HG02870 (cell line): ENCODE data around the gene SMIM12.
"Not testable (repeated sequence)": the region's sequence is repeated elsewhere in the genome, so short reads cannot be mapped to it uniquely, and the experiment has no call there.

Source experiments
- ATAC-seq: cut with Tn5 transposase; IDR thresholded peaks from one replicate; pipeline ENCODE4 v1.9.1; 2021; ENCODE audit warnings: mild to moderate bottlenecking, moderate library complexity; ENCODE audit not compliant: unreplicated experiment

The SMIM12 gene

DNA sequence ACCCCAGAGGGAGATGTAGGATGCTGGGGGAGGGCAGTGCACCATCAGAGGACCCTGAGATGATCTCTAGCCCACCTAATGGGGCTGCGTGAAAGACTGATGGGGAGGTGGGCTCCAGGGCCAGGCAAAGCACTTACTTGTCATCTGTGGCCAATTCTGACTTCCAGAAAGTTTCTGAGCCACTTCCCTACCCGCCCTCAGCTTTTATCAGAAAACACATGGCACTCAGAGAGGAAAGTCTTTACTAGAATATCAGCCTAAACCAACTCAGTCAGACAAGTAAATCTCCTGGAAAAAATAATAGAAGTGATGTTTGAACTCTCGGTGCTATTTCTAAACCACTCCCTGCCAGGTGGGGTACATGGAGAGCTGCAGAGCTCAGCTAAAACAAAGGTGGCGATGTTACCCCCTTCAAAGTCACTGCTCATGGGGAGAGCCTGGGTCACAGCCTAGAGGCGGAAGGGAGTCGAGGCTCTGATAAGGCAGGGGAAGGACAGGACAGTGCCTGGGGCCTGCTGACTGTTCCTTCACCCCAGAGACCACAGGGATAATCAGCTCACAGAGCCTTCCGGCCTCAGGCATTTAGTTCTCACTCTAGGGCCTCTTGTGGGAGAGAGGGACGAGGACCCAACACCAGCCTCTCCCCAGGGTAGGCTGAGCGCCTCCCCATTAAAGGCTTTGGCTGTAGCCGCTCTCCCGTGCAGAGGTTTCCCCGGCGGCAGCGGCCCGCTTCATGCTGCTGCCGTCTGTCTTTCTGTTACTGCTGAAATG lies 14.2 kb downstream of the SMIM12 start:
- no peak for ATAC-seq

DNA sequence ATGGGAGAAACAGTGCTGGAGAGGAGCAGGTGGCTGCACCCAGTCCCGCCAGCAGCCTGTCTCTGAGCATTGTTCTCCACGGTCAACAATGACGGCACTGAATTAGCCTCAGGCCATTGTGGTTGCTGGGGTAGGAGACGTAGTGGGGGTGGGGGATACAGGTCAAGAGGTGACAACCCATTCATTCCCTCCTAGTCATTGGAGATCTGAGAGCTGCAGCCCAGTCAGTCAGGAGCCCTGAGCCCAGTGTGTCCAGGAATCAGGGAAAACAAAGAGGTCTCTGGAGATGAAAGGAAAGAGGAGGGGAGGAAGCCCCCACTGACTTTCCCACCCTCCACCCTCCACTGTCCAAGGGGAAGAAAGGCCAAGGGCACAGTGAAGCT lies 15.3 kb downstream of the SMIM12 start:
- ATAC-seq, result no peak

DNA sequence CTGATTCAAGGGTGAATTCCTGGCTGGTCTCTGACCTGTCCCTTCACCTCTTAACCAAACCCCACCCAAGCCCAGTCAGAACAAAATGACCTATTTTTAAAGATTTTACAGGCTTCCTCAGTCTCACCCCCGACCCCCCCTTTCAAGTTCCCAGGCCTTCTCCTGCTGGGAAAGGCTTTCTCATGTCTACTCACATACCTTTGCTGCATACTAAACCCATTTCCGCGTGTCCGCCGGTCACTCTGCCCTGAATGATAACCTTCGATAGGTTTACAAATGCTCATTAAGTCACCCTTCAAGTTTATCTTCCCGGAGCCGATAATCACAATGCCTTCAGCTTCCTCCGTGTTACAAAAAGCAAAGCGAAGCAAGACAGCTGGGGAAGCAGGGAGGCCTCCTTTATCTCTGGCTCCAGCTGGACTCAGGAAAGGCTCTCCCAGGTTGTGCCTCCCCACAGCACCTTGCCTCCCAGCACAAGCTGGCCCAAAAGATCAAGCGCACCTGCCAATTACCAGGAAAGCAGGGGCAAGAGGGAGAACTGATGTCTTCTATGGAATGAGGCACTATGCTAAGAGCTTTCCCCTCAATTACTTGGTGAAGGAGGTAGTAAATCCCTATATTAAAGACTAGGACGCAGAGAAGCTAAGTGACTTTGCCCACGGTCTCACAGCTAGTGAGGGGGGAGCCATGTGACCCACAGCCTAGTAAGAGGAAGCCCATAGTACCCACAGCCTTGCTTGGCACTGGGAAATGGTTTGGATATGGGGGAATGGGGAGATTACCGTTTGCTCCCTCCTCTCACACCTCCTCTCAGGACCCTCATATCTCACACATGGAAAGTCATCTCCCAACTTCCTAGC lies 15.9 kb downstream of the SMIM12 start:
- ATAC-seq, result no peak

DNA sequence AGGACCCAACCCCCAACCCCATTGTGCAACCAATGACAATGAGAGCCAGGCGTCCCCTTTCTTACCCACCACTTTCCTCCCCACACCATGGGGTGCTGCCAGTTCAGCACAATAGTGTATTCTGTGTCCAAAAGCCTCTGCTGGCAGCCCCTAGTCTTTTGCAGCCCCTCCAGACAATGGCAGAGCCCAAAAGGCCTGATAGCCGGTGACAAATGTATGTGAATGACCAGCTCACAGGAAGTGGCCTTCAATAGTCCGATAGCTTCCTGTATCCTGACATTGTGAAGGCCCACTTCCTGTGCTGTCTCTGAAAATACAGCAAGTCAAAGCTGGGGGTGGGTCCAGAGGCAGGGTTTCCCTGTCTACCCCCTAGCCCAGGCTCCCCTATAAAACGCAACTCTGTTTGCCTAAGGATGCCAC lies 16.6 kb downstream of the SMIM12 start:
- ATAC-seq, result no peak

DNA sequence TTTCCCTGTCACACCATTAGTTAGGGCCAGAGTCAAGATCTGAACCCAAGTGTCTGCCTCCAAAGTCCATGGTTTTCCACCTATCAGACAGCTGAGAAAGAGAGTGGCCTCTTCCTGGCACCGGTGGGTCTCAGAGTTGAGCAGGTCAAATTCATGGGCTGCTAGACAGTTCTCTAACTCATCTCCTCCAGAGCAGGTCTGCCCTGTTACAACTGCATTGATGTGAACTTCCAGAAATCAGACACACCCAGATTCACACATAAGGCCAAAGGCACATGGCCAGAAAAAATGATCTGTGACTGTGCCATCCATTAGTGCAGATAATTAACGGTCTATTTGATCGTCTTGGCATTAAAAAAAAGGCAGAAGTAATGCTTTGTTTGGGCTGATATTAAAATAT lies 17.5 kb downstream of the SMIM12 start:
- no peak for ATAC-seq

DNA sequence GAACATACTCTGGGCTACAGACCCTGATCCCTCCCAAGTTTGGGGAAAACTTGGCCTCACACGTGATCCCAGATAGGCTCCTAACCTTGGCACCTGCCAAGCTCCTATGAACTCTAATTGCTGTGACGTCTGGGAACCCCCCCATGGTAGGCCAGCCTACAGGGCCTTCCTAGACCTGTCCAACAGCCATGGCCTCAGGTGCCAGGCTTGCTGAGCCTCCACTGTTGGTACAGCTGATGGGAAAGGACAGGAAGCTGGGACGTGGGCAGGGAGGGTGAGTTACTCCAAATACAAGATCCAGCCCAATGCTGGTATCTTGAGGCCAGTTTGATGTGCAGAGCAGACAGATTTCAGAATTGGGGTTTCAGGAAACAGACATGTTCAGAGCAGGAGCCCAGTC lies 19.1 kb downstream of the SMIM12 start:
- ATAC-seq, result no peak

DNA sequence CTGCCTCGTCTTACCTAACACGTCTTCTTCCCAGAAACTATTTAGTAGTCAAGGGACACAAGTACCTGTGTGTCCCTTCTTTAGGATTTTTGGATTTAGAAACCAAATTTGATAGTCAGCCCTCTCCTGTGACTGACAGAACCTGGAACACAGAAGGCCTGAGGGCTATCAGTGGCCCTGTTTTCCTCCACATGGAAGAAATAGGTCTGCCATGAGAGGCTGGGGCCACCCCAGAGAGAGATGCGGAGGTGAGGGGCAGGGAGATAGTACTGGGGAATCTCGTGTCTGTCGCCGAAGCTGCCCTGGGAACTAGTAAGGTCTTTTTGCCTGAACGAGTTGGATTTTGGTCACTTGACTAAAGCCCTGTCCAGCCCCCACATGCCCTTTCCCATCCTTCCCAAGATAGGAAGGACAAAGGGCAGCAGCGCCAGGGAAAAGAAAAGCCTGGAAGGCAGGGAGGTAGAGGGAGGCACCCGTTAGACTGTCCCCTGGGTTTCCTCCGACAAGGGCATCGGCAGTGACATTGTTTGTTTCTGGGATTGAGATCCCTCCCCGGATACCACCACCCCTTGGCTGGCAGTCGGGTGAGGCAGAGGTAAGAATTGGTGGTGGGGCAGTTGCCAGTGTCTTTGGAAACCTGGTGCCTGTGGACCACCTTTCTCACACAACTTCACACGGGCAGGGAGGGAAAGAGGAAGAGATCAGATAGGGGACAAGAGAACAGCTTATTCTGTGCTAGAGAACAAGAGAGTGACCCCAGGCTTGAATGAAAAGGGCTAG lies 19.8 kb downstream of the SMIM12 start:
- no peak for ATAC-seq

DNA sequence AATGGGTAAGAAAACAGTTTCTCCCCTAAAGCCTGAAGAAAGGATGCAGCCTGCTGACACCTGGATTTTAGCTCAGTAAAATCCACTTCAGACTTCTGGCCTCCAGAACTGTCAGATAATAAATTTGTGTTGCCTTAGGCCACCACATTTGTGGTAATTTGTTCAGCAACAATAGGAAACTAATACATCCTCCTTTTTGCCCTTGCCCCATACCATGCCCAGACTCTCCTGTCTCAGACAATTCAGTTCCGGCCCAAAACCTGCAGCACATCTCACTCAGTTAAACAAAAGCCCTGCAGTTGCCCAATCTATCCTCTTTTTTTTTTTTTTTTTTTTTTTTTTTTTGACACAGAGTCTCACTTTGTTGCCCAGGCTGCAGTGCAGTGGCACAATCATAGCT lies 25.8 kb downstream of the SMIM12 start:
- ATAC-seq, result no peak

DNA sequence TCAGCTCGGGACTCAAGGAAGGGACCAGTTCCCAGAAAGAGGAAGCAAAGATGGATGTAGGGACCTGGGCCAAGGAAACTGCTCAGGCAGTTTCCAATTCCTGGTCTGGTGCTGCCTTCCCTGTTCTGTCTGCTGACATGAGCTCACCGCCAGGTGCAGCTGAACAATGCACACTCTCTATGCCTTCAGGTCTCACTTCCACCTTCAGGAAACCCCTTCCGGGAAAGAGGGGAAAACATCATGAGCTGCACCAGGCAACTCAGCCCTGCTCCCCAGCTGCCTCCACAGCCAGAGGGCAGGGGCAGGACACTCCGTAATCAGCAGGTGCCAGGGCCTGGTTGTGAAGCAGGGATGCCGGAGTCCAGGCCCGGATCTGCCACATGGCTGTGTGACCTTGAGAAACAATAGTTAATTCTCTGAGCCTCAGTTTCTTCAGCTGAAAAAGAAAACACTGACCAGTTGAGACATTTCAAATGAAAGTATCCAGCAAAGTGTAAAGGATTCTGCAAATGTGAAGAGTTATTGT lies 27.8 kb downstream of the SMIM12 start:
- ATAC-seq, result no peak

DNA sequence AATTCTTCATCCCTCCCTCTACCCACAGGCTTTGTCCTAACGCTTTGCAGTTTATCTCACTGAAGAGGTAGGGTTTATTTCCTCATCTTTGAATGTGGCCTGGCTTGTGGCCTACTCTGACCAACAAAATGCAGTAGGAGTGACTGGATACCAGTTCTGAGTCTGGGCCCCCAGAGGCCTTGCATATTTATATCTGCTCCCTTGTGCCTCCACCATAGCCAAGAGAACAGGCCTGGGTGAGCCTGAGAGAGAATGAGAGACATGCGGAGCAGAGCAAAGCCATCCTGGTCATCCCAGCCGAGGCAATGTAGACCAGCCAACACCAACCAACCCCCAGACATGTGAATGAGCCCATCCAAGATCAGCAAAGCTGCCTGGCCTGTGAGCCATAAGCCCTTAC lies 30.3 kb downstream of the SMIM12 start:
- ATAC-seq, result no peak

DNA sequence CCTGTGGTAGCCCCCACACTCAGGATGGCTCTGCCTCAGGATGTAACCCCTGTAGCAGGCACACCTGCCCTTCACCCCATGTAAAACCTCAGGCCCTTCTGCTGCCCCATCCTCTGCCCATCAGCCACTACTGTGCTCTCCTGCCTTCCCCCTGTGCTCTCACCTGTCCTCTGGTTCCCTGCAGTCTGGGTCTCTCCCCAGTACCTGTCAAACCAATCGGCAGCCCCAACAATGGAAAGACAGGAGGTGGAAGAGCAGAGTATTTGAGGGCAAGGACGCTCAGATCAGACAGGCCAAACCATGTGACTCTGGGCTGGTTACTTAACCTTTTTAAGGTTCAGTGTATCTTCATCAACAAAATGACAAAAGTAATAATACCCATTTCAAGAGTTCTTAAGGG lies 30.9 kb downstream of the SMIM12 start:
- no peak for ATAC-seq

DNA sequence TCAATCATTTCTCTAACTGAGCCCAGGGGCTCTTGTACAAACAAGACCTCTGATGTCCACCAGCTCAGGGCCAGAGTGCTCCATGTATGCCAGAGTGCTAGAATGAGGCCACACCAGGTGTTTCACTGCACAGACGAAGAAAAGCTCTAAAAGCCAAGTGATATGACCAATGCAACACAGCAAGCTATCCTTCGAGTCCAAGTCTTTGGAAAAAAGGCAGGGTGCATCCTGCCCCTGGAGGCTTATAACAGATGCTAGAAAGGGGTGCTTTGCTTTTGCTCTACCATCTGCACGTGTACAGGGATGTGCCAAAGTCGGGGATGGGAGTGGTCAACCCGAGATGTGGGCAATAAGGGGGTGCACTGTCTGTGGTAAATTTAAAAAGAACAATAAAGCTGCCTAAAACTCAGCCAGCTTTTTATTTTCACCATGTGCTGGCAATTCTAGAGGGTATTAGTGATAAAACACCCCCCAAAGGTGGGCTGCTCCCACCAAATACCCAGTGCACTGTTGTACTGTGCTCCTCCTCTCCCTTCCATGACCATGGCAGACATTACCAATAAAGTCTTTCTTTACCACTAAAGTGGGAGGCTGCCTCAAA lies 32.1 kb downstream of the SMIM12 start:
- ATAC-seq, result no peak

DNA sequence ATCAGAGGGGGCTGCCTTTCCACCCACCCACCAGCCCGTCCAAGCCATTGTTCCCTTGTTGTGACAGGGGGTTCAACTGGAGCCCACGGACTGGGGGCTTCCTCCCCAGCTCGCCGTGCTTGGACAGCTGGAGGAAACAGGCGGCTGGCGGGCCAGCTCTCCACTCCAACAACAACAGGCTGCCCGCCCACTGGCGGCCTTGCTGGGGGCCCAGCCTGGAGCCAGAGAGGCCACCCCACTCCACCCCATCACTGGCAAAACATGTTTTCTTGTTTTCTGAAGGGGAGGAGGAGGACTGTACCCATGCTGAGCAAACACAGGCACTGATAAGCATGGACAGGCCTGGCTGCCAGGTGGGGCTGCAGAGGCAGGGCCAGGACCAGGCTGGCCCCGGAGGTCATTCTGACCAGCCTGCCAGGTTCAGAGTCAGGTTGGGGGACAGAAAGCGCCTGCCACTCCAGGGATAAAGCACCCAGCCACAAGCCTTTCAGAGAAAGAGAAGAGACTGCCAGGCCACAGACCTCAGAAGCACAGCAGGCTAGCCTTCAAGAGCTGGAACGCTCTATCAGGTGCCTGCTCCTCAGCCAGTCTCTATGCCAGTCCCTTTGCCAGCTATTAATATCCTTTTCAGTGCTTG lies 34.0 kb downstream of the SMIM12 start:
- ATAC-seq, result no peak

DNA sequence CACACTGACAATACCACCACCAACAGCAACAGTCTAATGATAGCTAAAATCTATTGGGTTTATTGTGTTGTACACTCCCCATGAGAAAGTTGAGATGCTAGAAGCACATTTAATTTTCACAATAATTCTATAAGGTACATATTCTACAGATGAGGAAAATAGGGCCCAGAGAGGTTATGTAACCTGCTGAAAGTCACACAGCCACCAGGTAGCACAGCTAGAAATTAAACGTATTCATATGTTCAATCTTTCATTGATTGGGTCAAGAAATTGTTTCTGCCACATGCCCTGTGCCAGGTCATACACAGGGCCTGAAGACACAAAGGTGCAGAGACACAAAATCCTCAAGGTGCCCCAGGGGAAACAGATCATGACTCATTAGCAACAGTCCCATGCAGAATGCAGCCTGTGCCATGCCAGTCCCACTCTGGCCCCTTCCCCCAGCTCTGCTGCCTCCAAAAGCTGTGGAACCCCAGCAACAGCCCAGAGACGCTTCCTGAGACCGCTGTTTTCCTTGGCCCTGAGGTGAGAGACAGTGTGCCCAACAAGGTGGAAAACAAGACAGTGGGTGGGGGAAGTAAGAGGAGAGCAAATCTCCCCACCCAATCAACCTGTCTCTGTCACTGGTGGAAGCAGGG lies 34.6 kb downstream of the SMIM12 start:
- ATAC-seq, result no peak

DNA sequence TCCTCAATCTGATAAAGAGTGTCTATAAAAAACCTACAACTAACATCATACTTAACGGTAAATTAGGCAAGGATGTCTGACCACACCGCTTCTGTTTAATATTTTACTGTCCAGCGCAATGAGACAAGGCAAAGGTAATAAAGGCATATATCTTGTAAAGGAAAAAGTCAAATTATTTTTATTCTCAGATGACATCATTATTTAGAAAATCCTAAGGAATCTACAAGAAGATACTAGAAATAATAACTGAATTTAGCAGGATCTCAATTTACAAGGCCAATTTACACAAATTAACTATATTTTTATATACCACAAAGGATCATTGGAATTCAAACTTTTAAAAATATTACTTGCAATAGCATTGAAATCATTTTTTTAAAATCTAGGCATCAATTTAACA lies 37.3 kb downstream of the SMIM12 start:
- ATAC-seq, result no peak

DNA sequence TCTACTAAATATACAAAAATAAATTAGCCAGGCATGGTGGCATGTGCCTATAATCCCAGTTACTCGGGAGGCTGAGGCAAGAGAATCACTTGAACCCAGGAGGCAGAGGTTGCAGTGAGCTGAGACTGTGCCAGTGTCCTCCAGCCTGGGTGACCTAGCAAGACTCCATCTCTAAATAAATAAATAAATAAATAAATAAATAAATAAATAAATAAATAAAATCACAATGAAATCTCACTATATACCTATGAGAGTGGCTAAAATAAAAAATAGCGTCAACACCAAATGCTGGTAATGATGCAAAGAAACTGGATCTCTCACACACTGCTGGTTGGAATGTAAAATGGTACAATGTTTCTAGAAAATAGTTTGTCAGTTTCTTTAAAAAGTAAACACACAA lies 40.7 kb downstream of the SMIM12 start:
- ATAC-seq, result not testable (repeated sequence)

DNA sequence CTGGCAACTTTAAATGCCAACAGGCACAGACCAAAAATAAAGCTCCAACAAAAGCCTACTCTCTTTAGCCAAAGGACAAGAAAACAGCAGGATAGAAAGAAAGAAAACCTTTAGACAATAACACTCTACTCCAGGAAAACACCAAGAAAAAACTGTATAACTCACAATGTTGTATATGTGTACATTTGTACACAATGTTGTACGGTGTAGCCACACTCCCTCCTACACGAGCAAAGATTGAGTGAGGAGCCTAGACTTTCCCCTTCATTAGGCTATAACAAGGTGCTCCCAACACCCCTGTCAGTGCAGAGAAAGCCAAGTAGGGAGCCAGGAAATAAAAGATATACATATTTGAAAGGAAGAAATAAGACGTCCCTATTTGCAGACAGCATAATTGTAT lies 42.8 kb downstream of the SMIM12 start:
- ATAC-seq, result no peak

DNA sequence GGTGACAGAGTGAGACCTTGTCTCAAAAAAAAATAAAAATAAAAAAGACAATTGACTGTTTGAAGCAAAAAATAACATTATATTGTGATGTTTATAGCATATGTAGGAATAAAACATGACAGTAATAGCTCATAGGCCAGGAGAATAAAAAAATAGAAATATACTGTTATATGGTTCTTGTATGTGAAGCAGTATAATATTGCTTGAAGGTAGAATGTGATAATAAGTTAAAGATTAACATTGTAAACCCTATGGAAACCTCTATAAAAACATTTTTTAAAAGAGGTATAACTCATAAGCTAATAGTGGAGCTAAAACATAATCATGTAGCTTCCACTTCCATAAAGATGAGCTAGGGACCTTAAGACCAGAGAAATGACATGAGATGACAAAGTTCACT lies 43.2 kb downstream of the SMIM12 start:
- ATAC-seq, result no peak

DNA sequence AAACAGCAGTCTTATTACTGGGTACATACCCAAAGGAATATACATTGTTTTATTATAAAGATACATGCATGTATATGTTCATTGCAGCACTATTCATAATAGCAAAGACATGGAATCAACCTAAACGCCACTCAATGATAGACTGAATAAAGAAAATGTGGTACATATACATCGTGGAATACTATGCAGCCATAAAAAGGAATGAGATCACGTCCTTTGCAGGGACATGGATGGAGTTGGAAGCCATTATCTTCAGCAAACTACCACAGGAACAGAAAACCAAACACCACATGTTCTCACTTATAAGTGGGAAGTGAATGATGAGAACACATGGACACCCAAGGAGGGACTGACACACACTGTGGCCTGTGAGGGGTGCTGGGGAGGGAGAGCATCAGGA lies 48.8 kb downstream of the SMIM12 start:
- ATAC-seq, result not testable (repeated sequence)
